ENCODE results near the gene SF3B1.
"Not testable (repeated sequence)": the region's sequence is repeated elsewhere in the genome, so short reads cannot be mapped to it uniquely, and the experiment has no call there.

The SF3B1 gene

DNA sequence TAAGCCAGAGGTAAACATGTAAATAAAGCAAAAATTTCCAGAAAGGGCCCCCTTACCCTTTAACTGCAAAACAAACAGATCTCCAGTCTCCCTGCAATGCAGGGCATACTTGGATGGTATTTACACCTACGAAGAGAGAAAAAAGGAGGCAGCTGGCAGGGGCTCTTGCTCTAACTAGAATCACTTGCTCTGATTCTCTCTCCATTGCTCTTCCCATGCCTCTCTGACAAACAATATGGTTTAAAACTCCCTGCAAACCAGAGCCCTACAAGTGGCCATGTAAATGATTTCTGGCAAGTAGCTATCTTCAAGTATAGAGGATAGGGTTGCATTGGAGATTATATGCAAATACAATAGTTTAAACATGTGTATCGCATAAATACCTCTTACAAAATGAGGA is 35.9 kb downstream of the SF3B1 start:
- no peak overlapping the region for H3K4me3 ChIP-seq (ENCODE audit: low read length)
- H3K36me3 ChIP-seq (ENCODE audit: control insufficient read depth, low read depth, low read length) = peaks cover 100% of the 10 kb centered on the region
- H3K27ac ChIP-seq (ENCODE audit: low read length) = no peak overlapping the region
- H3K4me1 ChIP-seq (ENCODE audit: control insufficient read depth, low read depth, low read length) = no peaks in the 10 kb centered on the region
- H3K9ac ChIP-seq (ENCODE audit: low read length) = no peak overlapping the region
- H3K27me3 ChIP-seq (ENCODE audit: control insufficient read depth, insufficient read depth, low read length) = no peaks in the 10 kb centered on the region
- no peaks in the 10 kb centered on the region for H3K9me3 ChIP-seq (ENCODE audit: control insufficient read depth, low read depth, low read length)

DNA sequence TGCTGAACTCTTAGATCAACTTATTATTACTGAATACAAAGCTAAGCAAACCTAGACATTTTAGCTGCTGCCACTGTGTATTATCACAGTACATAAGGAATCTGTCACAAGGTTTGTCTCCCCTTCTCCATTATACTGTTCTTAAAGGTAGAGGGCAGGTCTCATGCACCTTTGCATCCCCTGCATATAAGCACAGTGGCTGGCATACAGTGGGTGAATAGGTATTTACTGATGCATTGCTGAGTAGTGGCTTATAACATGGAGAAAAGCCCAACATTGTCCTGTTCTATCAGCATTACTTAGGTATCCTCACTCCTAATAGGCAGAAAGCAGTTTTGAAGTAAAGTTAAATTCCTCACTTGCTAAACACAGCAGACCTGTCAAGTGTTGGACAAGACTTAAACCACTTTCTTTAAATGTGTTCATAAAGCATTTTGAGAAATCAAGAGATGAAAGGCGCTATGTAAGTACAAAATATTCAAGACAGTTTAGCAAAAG is 43.6 kb downstream of the SF3B1 start:
- no peaks in the 10 kb centered on the region for H3K27me3 ChIP-seq (ENCODE audit: control insufficient read depth, insufficient read depth, low read length)
- no peak overlapping the region for H3K27ac ChIP-seq (ENCODE audit: low read length)
- no peak overlapping the region for H3K4me3 ChIP-seq (ENCODE audit: low read length)
- no peaks in the 10 kb centered on the region for H3K4me1 ChIP-seq (ENCODE audit: control insufficient read depth, low read depth, low read length)
- H3K9ac ChIP-seq (ENCODE audit: low read length) = no peak overlapping the region
- H3K36me3 ChIP-seq (ENCODE audit: control insufficient read depth, low read depth, low read length) = peaks cover 52% of the 10 kb centered on the region
- H3K9me3 ChIP-seq (ENCODE audit: control insufficient read depth, low read depth, low read length) = no peaks in the 10 kb centered on the region

DNA sequence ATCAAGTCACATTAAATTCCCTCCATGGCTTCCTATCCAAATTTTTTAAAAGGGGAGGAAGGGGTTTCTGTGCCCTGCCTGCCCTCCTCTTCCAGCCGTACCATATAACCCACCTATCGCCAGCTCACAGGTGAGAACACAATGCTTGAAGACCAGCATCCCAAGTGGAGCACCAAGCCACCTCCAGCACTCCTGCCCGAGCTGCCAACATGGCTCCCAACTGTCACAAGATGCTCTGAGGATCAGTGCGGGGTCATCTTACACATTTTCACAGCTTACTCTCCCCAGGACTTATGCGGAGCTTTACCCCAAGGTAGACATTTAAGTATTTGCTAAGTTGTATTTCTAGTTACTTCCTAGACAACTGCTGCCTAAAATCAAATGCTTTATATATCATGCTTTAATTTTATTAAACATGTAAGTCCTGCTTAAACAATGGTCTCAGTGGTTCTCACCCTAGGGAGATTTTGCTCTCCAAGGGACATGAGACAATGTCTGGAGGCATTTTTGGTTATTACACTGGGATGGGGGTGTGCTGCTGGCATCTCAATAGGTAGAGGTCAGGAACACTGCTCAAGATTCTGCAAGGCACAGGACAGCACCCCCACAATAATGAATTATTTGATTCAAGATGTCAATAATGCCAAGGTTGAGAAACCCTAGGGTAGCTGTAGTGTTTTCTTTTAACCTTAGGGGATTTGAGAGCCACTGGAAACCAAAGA is 45.8 kb downstream of the SF3B1 start:
- H3K27me3 ChIP-seq (ENCODE audit: control insufficient read depth, insufficient read depth, low read length) = no peaks in the 10 kb centered on the region
- no peak overlapping the region for H3K9ac ChIP-seq (ENCODE audit: low read length)
- no peak overlapping the region for H3K4me3 ChIP-seq (ENCODE audit: low read length)
- peaks cover 30% of the 10 kb centered on the region for H3K36me3 ChIP-seq (ENCODE audit: control insufficient read depth, low read depth, low read length)
- no peak overlapping the region for H3K27ac ChIP-seq (ENCODE audit: low read length)
- H3K9me3 ChIP-seq (ENCODE audit: control insufficient read depth, low read depth, low read length) = no peaks in the 10 kb centered on the region
- H3K4me1 ChIP-seq (ENCODE audit: control insufficient read depth, low read depth, low read length) = no peaks in the 10 kb centered on the region

DNA sequence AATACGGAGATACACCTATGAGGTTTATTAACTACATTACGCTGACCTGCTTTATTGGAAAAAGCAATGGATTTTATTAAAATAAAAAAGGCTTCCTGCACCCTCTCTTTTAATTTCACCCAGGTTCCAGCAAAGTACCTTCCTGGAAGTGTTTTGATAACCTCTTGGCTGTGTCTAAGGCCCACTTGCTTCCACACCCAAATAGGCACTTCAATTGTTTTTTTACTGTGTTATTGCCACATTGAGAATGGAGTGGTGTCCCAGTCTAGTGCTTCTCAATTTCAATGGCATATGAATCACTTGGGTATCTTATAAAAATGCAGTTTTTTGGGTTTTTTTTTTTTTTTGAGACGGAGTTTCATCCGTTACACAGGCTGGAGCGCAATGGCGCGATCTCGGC is 47.6 kb downstream of the SF3B1 start:
- Histone ChIP-seq H3K9ac (ENCODE audit: low read length) (no peak overlapping the region), H3K4me1 (ENCODE audit: control insufficient read depth, low read depth, low read length) (no peaks in the 10 kb centered on the region), H3K27ac (ENCODE audit: low read length) (no peak overlapping the region), H3K4me3 (ENCODE audit: low read length) (no peak overlapping the region), H3K36me3 (ENCODE audit: control insufficient read depth, low read depth, low read length) (peaks cover 18% of the 10 kb centered on the region), H3K9me3 (ENCODE audit: control insufficient read depth, low read depth, low read length) (no peaks in the 10 kb centered on the region), H3K27me3 (ENCODE audit: control insufficient read depth, insufficient read depth, low read length) (no peaks in the 10 kb centered on the region)

DNA sequence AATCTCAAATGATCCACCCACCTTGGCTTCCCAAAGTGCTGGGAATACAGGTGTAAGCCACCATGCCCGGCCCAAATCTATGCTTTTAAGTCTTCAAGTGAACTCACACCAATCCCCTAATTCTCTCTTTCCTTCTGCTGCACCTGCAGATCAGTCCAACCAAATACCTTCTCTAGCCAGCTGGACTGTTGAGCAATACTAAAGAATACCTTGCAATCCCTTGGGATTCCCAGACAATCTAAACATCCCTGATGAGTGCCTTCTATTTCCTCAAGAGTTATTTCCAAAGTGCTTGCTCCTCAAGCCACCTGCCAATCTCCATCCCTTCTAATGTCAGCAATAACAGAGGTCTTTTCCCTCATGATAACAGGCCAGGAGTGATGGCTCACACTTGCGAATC is 48.6 kb downstream of the SF3B1 start:
- Histone ChIP-seq H3K4me3 (ENCODE audit: low read length) (no peak overlapping the region), H3K9me3 (ENCODE audit: control insufficient read depth, low read depth, low read length) (no peaks in the 10 kb centered on the region), H3K36me3 (ENCODE audit: control insufficient read depth, low read depth, low read length) (peaks cover 9% of the 10 kb centered on the region), H3K27ac (ENCODE audit: low read length) (no peak overlapping the region), H3K4me1 (ENCODE audit: control insufficient read depth, low read depth, low read length) (no peaks in the 10 kb centered on the region), H3K27me3 (ENCODE audit: control insufficient read depth, insufficient read depth, low read length) (no peaks in the 10 kb centered on the region), H3K9ac (ENCODE audit: low read length) (no peak overlapping the region)

DNA sequence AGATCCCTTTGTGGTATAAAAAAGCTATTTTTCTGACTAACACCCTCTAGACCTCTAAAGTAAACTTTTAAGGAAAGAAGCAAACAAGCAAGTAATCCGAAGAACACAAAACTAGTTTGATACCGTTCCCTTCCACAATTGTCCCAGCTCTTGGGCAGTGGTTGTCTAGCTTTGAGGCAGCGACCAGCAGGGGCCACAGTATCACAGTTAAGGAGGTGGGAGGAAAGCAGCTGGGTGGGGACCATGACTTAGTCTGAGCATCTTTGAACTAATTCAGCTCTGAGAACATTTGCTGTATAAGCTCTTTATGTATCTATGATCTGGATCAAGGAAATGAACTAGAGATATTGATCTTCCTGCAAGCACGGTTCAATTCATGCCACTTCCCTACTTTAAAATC is 51.0 kb downstream of the SF3B1 start:
- H3K4me3 ChIP-seq (ENCODE audit: low read length) = no peak overlapping the region
- no peaks in the 10 kb centered on the region for H3K27me3 ChIP-seq (ENCODE audit: control insufficient read depth, insufficient read depth, low read length)
- no peak overlapping the region for H3K9ac ChIP-seq (ENCODE audit: low read length)
- H3K36me3 ChIP-seq (ENCODE audit: control insufficient read depth, low read depth, low read length) = no peaks in the 10 kb centered on the region
- no peak overlapping the region for H3K27ac ChIP-seq (ENCODE audit: low read length)
- H3K9me3 ChIP-seq (ENCODE audit: control insufficient read depth, low read depth, low read length) = no peaks in the 10 kb centered on the region
- no peaks in the 10 kb centered on the region for H3K4me1 ChIP-seq (ENCODE audit: control insufficient read depth, low read depth, low read length)

DNA sequence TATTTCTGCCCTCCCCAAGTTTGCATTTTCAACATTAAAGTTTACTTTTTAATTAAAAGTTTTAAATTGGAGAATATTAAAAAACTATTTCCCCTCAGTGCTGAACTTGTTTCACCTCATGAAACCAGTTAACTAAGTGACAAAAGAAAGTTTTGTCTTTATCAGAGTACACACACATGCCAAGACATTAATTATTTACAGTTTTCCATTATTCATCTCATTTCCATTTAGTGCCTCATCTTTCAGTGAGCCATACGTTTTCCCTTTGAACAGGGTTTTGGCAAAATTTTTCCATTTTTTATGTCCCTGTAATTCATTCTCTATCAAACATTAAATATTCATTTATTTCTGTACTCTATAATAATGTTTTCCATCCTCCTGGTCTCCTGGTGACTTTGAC is 53.2 kb downstream of the SF3B1 start:
- Histone ChIP-seq H3K27ac (ENCODE audit: low read length) (no peak overlapping the region), H3K4me1 (ENCODE audit: control insufficient read depth, low read depth, low read length) (no peaks in the 10 kb centered on the region), H3K9me3 (ENCODE audit: control insufficient read depth, low read depth, low read length) (no peaks in the 10 kb centered on the region)

DNA sequence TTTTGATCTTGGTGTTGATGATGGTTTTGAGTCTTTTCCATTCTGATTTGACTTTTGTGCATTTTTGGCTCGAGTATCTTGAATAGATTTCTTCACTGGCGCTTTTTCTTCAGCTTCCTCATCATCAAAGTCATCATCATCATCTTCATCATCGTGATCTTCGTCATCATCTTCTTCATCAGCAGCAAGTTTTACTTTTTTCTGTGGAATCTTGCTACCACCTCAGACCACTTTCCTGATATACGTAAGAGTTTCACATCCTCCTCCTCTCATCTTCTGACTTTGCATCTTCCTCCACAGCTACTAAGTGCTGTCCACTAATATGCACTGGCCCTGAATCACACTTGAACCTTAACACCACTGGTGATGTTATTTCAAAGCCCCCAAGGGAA is 54.9 kb downstream of the SF3B1 start:
- not testable (repeated sequence) for H3K4me1 ChIP-seq (ENCODE audit: control insufficient read depth, low read depth, low read length); H3K9ac ChIP-seq (ENCODE audit: low read length); H3K9me3 ChIP-seq (ENCODE audit: control insufficient read depth, low read depth, low read length); H3K27ac ChIP-seq (ENCODE audit: low read length); H3K4me3 ChIP-seq (ENCODE audit: low read length); H3K36me3 ChIP-seq (ENCODE audit: control insufficient read depth, low read depth, low read length); H3K27me3 ChIP-seq (ENCODE audit: control insufficient read depth, insufficient read depth, low read length)

More for the DNA sequence above, 53.2 kb downstream of the SF3B1 start:
- Histone ChIP-seq H3K4me3 (ENCODE audit: low read length) (no peak overlapping the region), H3K9ac (ENCODE audit: low read length) (no peak overlapping the region), H3K36me3 (ENCODE audit: control insufficient read depth, low read depth, low read length) (no peaks in the 10 kb centered on the region), H3K27me3 (ENCODE audit: control insufficient read depth, insufficient read depth, low read length) (no peaks in the 10 kb centered on the region)

DNA sequence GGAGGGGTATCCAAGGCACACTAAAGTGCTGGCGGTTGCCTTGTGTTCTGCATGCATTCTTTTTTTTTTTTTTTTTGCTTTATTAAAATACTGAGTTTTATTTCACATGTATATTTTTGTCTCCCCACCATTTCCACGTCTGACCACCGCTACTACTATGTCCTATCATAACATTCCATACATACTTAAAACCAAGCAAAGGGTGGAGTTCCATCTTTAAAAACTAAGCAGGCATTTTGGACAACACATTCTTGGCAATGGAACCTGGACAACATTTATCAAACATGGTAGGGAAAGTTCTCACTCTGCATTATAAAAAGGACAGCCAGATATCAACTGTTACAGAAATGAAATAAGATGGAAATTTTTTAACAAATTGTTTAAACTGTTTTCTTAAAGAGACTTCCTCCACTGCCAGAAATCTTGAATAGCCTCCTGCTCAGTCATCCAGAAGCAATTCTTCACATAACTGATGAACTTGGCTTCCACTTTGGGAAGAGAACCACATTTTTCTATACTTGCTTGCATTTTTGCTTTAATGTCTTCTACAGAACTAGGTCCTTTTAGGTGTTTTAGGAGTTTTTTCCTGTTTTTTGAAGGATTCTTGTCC is 55.4 kb downstream of the SF3B1 start:
- H3K27ac ChIP-seq (ENCODE audit: low read length); H3K4me1 ChIP-seq (ENCODE audit: control insufficient read depth, low read depth, low read length); H3K9ac ChIP-seq (ENCODE audit: low read length); H3K4me3 ChIP-seq (ENCODE audit: low read length); H3K9me3 ChIP-seq (ENCODE audit: control insufficient read depth, low read depth, low read length); H3K27me3 ChIP-seq (ENCODE audit: control insufficient read depth, insufficient read depth, low read length); H3K36me3 ChIP-seq (ENCODE audit: control insufficient read depth, low read depth, low read length): not testable (repeated sequence)

DNA sequence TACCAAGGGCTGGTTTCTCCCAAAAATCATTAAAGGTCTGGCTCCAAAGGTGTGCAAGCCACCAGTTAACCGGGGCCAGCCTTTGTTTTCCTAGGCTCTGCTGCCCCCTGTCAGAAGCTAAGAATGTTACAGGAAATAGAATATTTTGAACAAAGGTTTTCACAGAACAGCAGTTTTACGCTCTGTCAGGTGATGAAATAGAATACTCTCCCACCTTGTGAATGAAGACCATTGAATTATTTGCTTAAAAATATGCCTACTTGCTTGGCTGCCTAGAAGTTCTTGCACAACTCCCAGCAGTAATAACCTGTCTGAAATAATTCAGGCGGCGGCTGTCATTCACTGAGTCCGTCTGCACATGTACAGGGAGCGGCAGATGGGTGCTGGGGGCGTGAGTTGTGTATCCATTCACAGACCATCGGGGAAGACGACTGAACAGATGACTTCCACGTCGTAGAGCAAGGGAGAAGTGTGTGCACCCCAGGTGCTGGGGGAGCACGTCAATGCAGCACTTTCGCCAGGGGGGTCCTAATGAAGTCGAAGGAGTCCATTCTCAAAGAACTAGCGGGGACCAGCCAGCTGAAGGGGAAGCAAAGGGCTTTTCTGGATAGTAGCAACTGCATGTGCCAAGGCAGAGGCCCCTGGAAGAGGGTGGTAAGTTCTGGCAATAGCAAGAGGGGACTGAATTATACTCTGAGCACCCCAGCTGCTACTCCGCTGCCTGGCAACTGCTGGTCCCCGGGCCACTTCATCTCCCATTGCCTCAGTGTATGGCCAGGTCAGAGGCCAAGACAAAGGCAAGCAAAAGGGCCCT is 56.1 kb downstream of the SF3B1 start:
- H3K4me3 ChIP-seq (ENCODE audit: low read length) = no peak overlapping the region
- no peaks in the 10 kb centered on the region for H3K9me3 ChIP-seq (ENCODE audit: control insufficient read depth, low read depth, low read length)
- H3K9ac ChIP-seq (ENCODE audit: low read length) = no peak overlapping the region
- H3K36me3 ChIP-seq (ENCODE audit: control insufficient read depth, low read depth, low read length) = no peaks in the 10 kb centered on the region
- no peak overlapping the region for H3K27ac ChIP-seq (ENCODE audit: low read length)
- H3K27me3 ChIP-seq (ENCODE audit: control insufficient read depth, insufficient read depth, low read length) = no peaks in the 10 kb centered on the region
- no peaks in the 10 kb centered on the region for H3K4me1 ChIP-seq (ENCODE audit: control insufficient read depth, low read depth, low read length)

DNA sequence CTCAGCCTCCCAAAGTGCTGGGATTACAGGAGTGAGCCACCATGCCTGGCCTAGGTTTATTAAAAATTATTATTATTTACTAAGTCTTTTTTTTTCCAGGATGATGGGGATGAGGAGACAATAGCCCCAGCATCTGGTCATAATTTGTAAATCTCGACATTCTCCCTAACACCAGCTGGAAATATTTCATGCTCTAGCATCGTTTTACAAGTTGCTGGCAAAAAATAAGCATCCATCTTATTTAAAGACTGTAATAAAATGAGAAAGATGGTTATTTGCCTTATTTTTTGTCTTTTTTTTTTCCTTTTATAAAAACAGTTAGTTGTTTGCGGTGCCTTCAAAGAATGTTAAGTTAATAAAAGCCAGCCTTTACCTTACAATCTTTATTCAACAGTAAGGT is 56.7 kb downstream of the SF3B1 start:
- Histone ChIP-seq H3K9ac (ENCODE audit: low read length) (no peak overlapping the region), H3K27ac (ENCODE audit: low read length) (no peak overlapping the region), H3K4me3 (ENCODE audit: low read length) (no peak overlapping the region), H3K9me3 (ENCODE audit: control insufficient read depth, low read depth, low read length) (no peaks in the 10 kb centered on the region), H3K36me3 (ENCODE audit: control insufficient read depth, low read depth, low read length) (no peaks in the 10 kb centered on the region), H3K4me1 (ENCODE audit: control insufficient read depth, low read depth, low read length) (no peaks in the 10 kb centered on the region), H3K27me3 (ENCODE audit: control insufficient read depth, insufficient read depth, low read length) (no peaks in the 10 kb centered on the region)

Data from iPS-18a (cell line).